UCSD-AML1 (cell line): ENCODE measurements around the gene RBM47.

Source experiments
- DNase-seq: peaks from one replicate; lab custom pipeline; 2025; ENCODE audit not compliant: unreplicated experiment; lab: John Stamatoyannopoulos, UW

Gene RBM47

GRCh38 chr4:40592034-40592433 is 37.6 kb downstream of the RBM47 start:
- DNase-seq: no peak

GRCh38 chr4:40587826-40588225 is 41.8 kb downstream of the RBM47 start:
- DNase-seq: no peak

GRCh38 chr4:40587351-40587750 is 42.3 kb downstream of the RBM47 start:
- no peak for DNase-seq

- DNase-seq: no peak
Observed at GRCh38 chr4:40586729-40587128, 42.9 kb downstream of the RBM47 start.

GRCh38 chr4:40586034-40586433 is 43.6 kb downstream of the RBM47 start:
- DNase-seq: no peak

- no peak for DNase-seq
Observed at GRCh38 chr4:40585201-40585799, 44.4 kb downstream of the RBM47 start.

GRCh38 chr4:40584517-40585141 is 45.0 kb downstream of the RBM47 start:
- DNase-seq: no peak

GRCh38 chr4:40583850-40584439 is 45.7 kb downstream of the RBM47 start:
- no peak for DNase-seq

GRCh38 chr4:40582413-40582812 is 47.3 kb downstream of the RBM47 start:
- no peak for DNase-seq

- no peak for DNase-seq
Observed at GRCh38 chr4:40581254-40582140, 48.2 kb downstream of the RBM47 start.

- no peak for DNase-seq
Observed at GRCh38 chr4:40579983-40580382, 49.7 kb downstream of the RBM47 start.

GRCh38 chr4:40577588-40578253 is 51.9 kb downstream of the RBM47 start:
- DNase-seq: no peak

- peak; percentile 81 for DNase-seq
Observed at GRCh38 chr4:40576651-40577480, 52.8 kb downstream of the RBM47 start.

GRCh38 chr4:40575846-40576245 is 53.8 kb downstream of the RBM47 start:
- no peak for DNase-seq

- peak; percentile 17 for DNase-seq
Observed at GRCh38 chr4:40573593-40574311, 55.9 kb downstream of the RBM47 start.

GRCh38 chr4:40572692-40573310 is 56.9 kb downstream of the RBM47 start:
- DNase-seq: no peak

- no peak for DNase-seq
Observed at GRCh38 chr4:40571208-40571607, 58.5 kb downstream of the RBM47 start.

GRCh38 chr4:40570348-40571077 is 59.2 kb downstream of the RBM47 start:
- no peak for DNase-seq
